Activated naive CD4-positive, alpha-beta T cell treated with anti-CD3 and anti-CD28 coated beads, Interleukin-2, amount 10 ng/mL, durations not matched to agents 7 days and 5 days (primary cell): Measurements from ENCODE around the gene CCDC13.
A peak's percentile ranks its signal among the peaks of the same experiment; 100 is the strongest.

Experiments
- CTCF ChIA-PET: fragments of 350-600 bp; sonication (Branson Sonifier 250); formaldehyde crosslinking; loops from one replicate; lab custom pipeline; 2021; ENCODE audit warnings: antibody characterized with exemption; lab: Charles Lee
- DNase-seq: peaks from one replicate; pipeline ENCODE4 v3.0.0-alpha.2; 2020
- H3K27ac Mint-ChIP-seq: one replicate; pipeline ENCODE4 v1.8.0; 2021; ENCODE audit warnings: mild to moderate bottlenecking, moderate library complexity, mixed read lengths
- H3K27me3 Mint-ChIP-seq: one replicate; pipeline ENCODE4 v1.8.0; 2021; ENCODE audit warnings: mild to moderate bottlenecking, mixed read lengths
- H3K36me3 Mint-ChIP-seq: one replicate; pipeline ENCODE4 v1.8.0; 2021; ENCODE audit warnings: mixed read lengths
- H3K4me1 Mint-ChIP-seq: one replicate; pipeline ENCODE4 v1.8.0; 2021; ENCODE audit warnings: mixed read lengths
- H3K4me3 Mint-ChIP-seq: one replicate; pipeline ENCODE4 v1.8.0; 2021; ENCODE audit warnings: mild to moderate bottlenecking, moderate library complexity, mixed read lengths
- H3K9me3 Mint-ChIP-seq: one replicate; pipeline ENCODE4 v1.8.0; 2021; ENCODE audit warnings: mixed read lengths

Gene CCDC13

DNA sequence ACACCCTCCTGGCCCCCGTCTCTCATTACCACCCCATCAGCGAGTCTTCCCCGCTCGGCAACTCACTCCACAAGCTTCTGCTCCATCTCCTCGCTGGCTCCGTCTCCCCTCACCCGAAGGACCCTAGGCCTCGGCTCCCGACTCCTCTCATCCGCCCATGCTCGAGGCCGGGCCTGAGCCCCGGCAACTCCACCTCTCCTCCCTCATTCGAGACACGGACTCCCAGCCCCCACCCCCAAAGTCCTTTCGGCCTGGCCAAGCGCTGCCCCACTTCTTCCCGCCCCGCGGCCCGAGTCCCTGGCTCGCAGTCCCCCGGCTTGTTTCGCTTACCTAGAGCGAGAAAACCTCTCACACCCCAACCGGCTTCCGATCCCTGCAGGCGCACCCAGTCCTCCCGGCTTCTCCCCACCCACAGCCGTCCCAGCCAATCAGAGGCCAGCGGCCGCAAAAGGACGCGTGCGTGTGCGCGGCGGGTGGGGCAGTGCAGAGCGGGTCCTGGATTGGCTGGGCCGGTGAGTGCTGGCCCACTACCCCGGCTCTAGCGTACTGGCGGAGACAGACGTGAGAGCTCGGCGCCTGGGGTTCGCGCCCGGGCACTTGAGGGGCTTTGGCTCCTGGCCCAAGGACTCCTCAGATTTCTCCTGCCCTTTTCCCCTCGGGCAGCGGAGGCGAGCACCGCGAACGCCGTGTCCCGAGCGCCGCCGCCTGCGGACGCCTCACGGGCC lies 31.2 kb upstream of the CCDC13 start, which contains the start of gene HIGD1A:
Gene HIGD1A (minus strand): TSS at position 385 of the 725 bp plus-strand sequence. CDS start 10,237 bp downstream, outside the sequence.
- Mint-ChIP-seq H3K36me3 (peaks cover 11% of the 10 kb centered on the region), H3K9me3 (no peaks in the 10 kb centered on the region), H3K4me1 (peaks cover 55% of the 10 kb centered on the region), H3K4me3 (peak within 1 kb of the TSS; percentile 96), H3K27me3 (peaks cover 33% of the 10 kb centered on the region), H3K27ac (peak within 1 kb of the TSS; percentile 93)
- peak; percentile 97 for DNase-seq
- CTCF ChIA-PET = interaction anchor here (0.9 to 2.1 kb wide), 2 partner anchors 35 to 77 kb away, joined by 3 to 7 read pairs; no protein-coding TSS in a partner anchor

DNA sequence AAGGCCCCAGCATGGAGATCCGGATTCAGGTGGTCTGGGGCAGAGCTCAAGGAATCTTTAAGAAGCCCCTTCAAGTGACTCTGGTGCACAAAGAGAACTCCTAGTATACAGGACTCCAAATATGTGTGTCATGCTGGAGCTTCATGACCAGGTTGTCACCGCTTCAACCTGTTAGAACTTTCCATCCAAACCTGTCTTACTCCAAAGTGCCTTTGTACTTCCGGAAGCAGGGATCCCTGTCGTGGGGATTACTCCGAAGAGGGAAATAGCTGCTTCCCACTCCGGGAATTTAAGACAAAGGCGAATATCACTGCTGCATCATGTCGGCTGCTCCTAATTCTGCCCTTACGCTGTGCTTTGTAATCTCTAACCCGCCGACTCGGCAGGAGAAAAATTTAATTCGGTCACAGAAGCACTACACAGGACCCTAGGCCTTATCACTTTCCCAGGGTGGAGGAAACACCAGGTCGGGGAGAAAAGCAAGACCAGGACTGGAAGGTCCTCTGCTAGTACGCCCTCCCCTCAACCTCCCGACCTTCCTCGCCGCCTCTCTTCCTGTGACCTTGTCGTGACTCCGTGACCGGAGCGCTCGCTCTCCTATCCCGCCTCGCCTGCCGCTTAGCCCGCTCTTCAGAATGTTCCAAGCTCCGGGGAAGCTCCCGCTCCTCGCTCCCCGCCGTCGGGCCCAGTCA lies 30.5 kb upstream of the CCDC13 start:
- H3K9me3 Mint-ChIP-seq = no peaks in the 10 kb centered on the region
- H3K4me3 Mint-ChIP-seq = peak overlapping the region; percentile 96
- DNase-seq = peak; percentile 61
- peak overlapping the region; percentile 93 for H3K27ac Mint-ChIP-seq
- H3K27me3 Mint-ChIP-seq = peaks cover 26% of the 10 kb centered on the region
- H3K36me3 Mint-ChIP-seq = peaks cover 12% of the 10 kb centered on the region
- peaks cover 56% of the 10 kb centered on the region for H3K4me1 Mint-ChIP-seq
- CTCF ChIA-PET = interaction anchor here (0.7 to 2.1 kb wide), 4 partner anchors 9 to 78 kb away, joined by 3 to 7 read pairs (median 4); no protein-coding TSS in a partner anchor

DNA sequence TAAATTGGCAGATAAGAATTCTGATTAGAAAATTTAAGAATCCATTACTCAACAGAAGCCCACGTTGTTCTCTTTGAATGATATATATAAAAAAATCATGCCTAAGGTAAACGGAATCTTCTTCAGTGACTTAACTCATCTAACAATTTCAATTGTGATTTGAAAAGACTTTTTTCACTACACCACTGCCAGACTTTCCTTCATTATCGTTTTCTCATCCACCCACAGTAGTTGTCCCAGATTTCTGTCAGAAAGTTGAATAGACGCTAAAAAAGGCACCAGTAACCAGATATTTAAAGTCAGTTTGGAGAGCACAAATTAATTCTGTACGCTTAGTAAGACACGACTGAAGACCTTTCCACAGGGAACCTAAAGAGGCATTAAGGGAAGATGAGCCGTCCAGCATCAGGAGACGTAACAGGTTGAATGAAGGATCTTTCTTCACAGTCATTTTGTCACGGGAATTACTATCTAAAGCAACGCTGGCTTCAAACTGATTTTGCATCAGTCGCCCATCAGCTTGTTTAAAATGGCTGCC lies 29.9 kb upstream of the CCDC13 start:
- Mint-ChIP-seq H3K27ac (no peak overlapping the region), H3K4me3 (peak overlapping the region; percentile 96), H3K27me3 (peaks cover 24% of the 10 kb centered on the region), H3K36me3 (peaks cover 12% of the 10 kb centered on the region), H3K4me1 (peaks cover 56% of the 10 kb centered on the region), H3K9me3 (no peaks in the 10 kb centered on the region)
- CTCF ChIA-PET = interaction anchor here (0.7 to 1.0 kb wide), 2 partner anchors 9 to 37 kb away, joined by 3 to 4 read pairs; no protein-coding TSS in a partner anchor
- no peak for DNase-seq

DNA sequence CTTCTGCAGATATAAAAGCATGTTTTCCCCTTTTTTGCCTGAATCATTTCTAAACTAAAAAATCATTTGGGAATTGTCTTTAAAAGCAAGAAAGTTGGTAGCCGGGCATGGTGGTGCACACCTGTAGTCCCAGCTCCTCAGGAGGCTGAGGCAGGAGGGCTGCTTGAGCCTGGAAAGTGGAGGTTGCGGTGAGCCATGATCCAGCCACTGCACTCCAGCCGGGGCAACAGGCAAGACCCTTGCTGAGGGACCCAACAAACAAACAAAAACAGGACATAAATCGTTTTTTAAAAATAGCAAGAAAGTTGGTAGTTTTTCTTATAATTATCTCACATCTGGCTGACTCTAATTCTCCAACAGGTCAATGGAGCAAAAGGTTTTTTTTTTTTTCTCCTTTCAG lies 28.7 kb upstream of the CCDC13 start:
- CTCF ChIA-PET = no interaction called here
- no peak overlapping the region for H3K4me3 Mint-ChIP-seq
- peaks cover 56% of the 10 kb centered on the region for H3K4me1 Mint-ChIP-seq
- H3K27me3 Mint-ChIP-seq = peaks cover 22% of the 10 kb centered on the region
- peaks cover 12% of the 10 kb centered on the region for H3K36me3 Mint-ChIP-seq
- no peak overlapping the region for H3K27ac Mint-ChIP-seq
- no peaks in the 10 kb centered on the region for H3K9me3 Mint-ChIP-seq
- no peak for DNase-seq

GRCh38 chr3:42801048-42801620 lies 28.1 kb upstream of the CCDC13 start:
- H3K27me3 Mint-ChIP-seq = peaks cover 17% of the 10 kb centered on the region
- peaks cover 56% of the 10 kb centered on the region for H3K4me1 Mint-ChIP-seq
- no peak for DNase-seq
- no peaks in the 10 kb centered on the region for H3K9me3 Mint-ChIP-seq
- CTCF ChIA-PET = interaction anchor here (1.0 kb wide), 1 partner anchor 29 kb away, joined by 6 read pairs; no protein-coding TSS in a partner anchor
- no peak overlapping the region for H3K4me3 Mint-ChIP-seq
- peaks cover 15% of the 10 kb centered on the region for H3K36me3 Mint-ChIP-seq
- no peak overlapping the region for H3K27ac Mint-ChIP-seq

DNA sequence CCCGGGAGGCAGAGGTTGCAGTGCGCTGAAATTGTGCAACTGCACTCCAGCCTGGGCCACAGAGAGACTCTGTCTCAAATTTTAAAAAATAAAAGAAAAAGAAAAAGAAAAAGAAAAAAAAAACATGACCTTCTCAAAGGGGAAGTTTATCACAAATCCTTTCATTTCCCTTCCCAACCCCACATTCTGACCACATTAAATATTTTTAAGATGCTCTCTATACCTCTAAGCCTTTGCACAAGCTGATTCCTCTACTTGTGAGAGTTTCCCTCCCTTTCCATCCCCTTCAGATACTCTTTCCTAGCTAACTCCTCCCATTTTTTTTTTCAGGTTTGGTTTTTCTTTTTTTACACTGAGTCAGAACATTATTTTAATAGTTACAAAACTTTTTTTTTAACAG lies 27.2 kb upstream of the CCDC13 start:
- no peak overlapping the region for H3K4me3 Mint-ChIP-seq
- H3K9me3 Mint-ChIP-seq = no peaks in the 10 kb centered on the region
- DNase-seq = no peak
- H3K36me3 Mint-ChIP-seq = peaks cover 19% of the 10 kb centered on the region
- no peak overlapping the region for H3K27ac Mint-ChIP-seq
- peaks cover 59% of the 10 kb centered on the region for H3K4me1 Mint-ChIP-seq
- peaks cover 8% of the 10 kb centered on the region for H3K27me3 Mint-ChIP-seq
- CTCF ChIA-PET = interaction anchor here (1.0 kb wide), 1 partner anchor 30 kb away, joined by 6 read pairs; no protein-coding TSS in a partner anchor

GRCh38 chr3:42799376-42799775 lies 26.3 kb upstream of the CCDC13 start:
- no peaks in the 10 kb centered on the region for H3K9me3 Mint-ChIP-seq
- peaks cover 19% of the 10 kb centered on the region for H3K36me3 Mint-ChIP-seq
- no peak overlapping the region for H3K4me3 Mint-ChIP-seq
- no peak overlapping the region for H3K27ac Mint-ChIP-seq
- DNase-seq = no peak
- peaks cover 2% of the 10 kb centered on the region for H3K27me3 Mint-ChIP-seq
- H3K4me1 Mint-ChIP-seq = peaks cover 54% of the 10 kb centered on the region
- CTCF ChIA-PET = interaction anchor here (0.6 kb wide), 1 partner anchor 39 kb away, joined by 3 read pairs; no protein-coding TSS in a partner anchor

DNA sequence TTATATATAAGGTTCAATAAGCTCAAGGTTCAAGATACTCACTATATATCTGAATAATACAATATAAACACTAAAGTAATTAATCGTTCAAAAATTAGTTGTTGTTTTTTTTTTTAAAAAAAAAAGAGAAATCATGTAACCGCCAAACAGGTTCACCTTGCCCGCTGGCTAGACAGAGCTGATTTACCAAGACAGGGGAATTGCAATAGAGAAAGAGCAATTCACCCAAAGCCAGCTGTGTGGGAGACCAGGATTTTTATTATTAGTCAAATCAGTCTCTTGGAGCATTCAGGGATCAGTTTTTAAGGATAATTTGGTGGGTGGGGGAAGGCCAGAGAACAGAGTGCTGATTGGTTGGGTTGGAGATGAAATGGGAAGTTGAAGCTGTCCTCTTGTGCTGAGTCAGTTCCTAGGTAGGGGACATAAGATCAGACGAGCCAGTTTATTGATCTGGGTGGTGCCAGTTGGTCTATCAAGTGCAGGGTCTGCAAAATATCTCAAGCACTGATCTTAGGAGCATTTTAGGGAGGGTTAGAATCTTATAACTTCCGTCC lies 23.4 kb upstream of the CCDC13 start:
- no peak overlapping the region for H3K4me3 Mint-ChIP-seq
- CTCF ChIA-PET = no interaction called here
- H3K27ac Mint-ChIP-seq = no peak overlapping the region

GRCh38 chr3:42795621-42796181 lies 22.6 kb upstream of the CCDC13 start:
- CTCF ChIA-PET = no interaction called here
- H3K4me3 Mint-ChIP-seq = no peak overlapping the region
- H3K9me3 Mint-ChIP-seq = no peaks in the 10 kb centered on the region
- peaks cover 24% of the 10 kb centered on the region for H3K4me1 Mint-ChIP-seq
- H3K27me3 Mint-ChIP-seq = no peaks in the 10 kb centered on the region
- no peak overlapping the region for H3K27ac Mint-ChIP-seq
- peaks cover 29% of the 10 kb centered on the region for H3K36me3 Mint-ChIP-seq
- DNase-seq = no peak

More for the DNA sequence above, 23.4 kb upstream of the CCDC13 start:
- DNase-seq = no peak
- Mint-ChIP-seq H3K4me1 (peaks cover 28% of the 10 kb centered on the region), H3K9me3 (no peaks in the 10 kb centered on the region), H3K36me3 (peaks cover 27% of the 10 kb centered on the region), H3K27me3 (no peaks in the 10 kb centered on the region)

DNA sequence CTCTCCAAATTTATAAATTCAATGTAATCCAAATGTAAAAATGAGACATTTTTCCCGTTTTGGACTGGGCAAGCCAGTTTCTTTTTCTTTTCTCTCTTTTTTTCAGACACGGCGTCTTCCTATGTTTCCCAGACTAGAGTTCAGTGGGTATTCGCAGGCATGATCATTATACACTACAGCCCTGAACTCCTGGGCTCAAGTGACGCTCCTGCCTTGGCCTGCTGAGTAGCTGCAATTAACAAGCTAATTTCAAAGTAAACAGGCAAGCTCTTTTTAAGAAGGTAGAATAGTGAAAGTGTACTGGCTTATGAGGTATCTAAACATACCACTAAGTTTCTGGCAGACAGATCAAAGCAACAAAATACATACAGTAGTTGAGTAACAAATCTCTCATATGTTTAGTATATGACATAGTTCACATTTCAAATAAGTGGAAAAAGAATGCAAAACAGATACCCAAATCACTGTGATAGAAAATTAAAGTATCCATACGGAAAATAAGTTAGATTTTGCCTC lies 17.7 kb upstream of the CCDC13 start:
- Mint-ChIP-seq H3K9me3 (no peaks in the 10 kb centered on the region), H3K27ac (no peak overlapping the region), H3K4me3 (no peak overlapping the region), H3K27me3 (no peaks in the 10 kb centered on the region), H3K36me3 (peaks cover 32% of the 10 kb centered on the region), H3K4me1 (peaks cover 9% of the 10 kb centered on the region)
- CTCF ChIA-PET = interaction anchor here (1.0 kb wide), 1 partner anchor 33 kb away, joined by 3 read pairs; no protein-coding TSS in a partner anchor
- no peak for DNase-seq

GRCh38 chr3:42786631-42787030 lies 13.6 kb upstream of the CCDC13 start:
- Mint-ChIP-seq H3K27ac (no peak overlapping the region), H3K4me1 (peaks cover 5% of the 10 kb centered on the region), H3K27me3 (no peaks in the 10 kb centered on the region), H3K9me3 (no peaks in the 10 kb centered on the region), H3K36me3 (peaks cover 22% of the 10 kb centered on the region), H3K4me3 (no peak overlapping the region)
- DNase-seq = no peak
- CTCF ChIA-PET = no interaction called here

DNA sequence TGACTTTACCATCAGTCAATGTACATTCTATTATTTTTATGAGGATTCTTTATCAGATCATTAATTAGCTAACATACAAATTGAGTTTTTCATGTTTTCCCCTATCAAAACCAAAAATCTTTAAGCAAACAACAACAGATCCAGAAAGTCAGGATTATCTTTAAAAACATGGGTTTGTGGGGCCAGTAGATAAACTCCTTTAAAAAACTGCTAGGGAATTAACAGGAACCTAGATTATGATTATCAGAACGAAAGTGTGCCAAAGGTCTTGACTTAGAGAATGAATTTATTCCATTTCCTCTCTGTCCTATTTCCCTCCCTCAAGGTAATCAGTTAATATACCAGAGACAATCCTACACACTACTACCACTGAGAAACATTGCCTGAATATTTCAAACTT lies 13.2 kb upstream of the CCDC13 start:
- Mint-ChIP-seq H3K9me3 (no peaks in the 10 kb centered on the region), H3K4me3 (no peak overlapping the region), H3K27ac (no peak overlapping the region), H3K4me1 (peaks cover 5% of the 10 kb centered on the region), H3K27me3 (no peaks in the 10 kb centered on the region), H3K36me3 (peaks cover 20% of the 10 kb centered on the region)
- CTCF ChIA-PET = interaction anchor here (1.0 kb wide), 1 partner anchor 45 kb away, joined by 3 read pairs; no protein-coding TSS in a partner anchor
- no peak for DNase-seq
